Kidney (tissue), 14 donors: ENCODE measurements around the gene PDZRN4. TPM values are rescaled to one million over a fixed set of nuclear protein-coding genes. Genes with fewer than 3 reads are reported as not detected.
A peak's percentile ranks its signal among the peaks of the same experiment; 100 is the strongest.

ENCODE experiments used
- DNase-seq, 5 donors: peaks; one replicate each; pipeline ENCODE4 v3.0.0-alpha.2; 2013 to 2020
- FAIRE-seq: peaks from 2 replicates; lab custom pipeline; 2012; peaks lifted over from hg19 to GRCh38; lab: Jason Lieb, UNC
- H3K27ac ChIP-seq, 2 donors: one replicate each; pipeline ENCODE4 v1.7.0; 2013; ENCODE audit warnings: low read depth in 2 of 2, low read length in 2 of 2, inconsistent platforms in 1 of 2
- H3K27me3 ChIP-seq: one replicate; pipeline ENCODE4 v1.7.1; 2013; ENCODE audit warnings: low read length, inconsistent platforms; ENCODE audit not compliant: control insufficient read depth, insufficient read depth
- H3K36me3 ChIP-seq, 3 donors: one replicate each; pipeline versions ENCODE4 v1.7.0 to v1.7.1; 2013; ENCODE audit warnings: low read length in 3 of 3, control low read depth in 1 of 3, inconsistent platforms in 1 of 3; ENCODE audit not compliant: insufficient read depth in 3 of 3, control insufficient read depth in 2 of 3
- H3K4me1 ChIP-seq, 3 donors: one replicate each; pipeline versions ENCODE4 v1.7.0 to v1.7.1; 2013; ENCODE audit warnings: low read length in 3 of 3, inconsistent platforms in 1 of 3, low read depth in 1 of 3; ENCODE audit not compliant: control insufficient read depth in 2 of 3, insufficient read depth in 2 of 3
- H3K4me3 ChIP-seq, 3 donors: one replicate each; pipeline versions ENCODE4 v1.7.0 to v1.8.1; 2013; ENCODE audit warnings: low read length in 3 of 3, control low read depth in 1 of 3, inconsistent platforms in 1 of 3
- H3K9ac ChIP-seq, 3 donors: one replicate each; pipeline versions ENCODE4 v1.7.0 to v1.7.1; 2013; ENCODE audit warnings: low read length in 3 of 3, control low read depth in 1 of 3, inconsistent platforms in 1 of 3
- H3K9me3 ChIP-seq, 3 donors: one replicate each; pipeline versions ENCODE4 v1.7.0 to v1.7.1; 2013; ENCODE audit warnings: low read length in 3 of 3, control low read depth in 1 of 3, inconsistent platforms in 1 of 3; ENCODE audit not compliant: control insufficient read depth in 2 of 3, insufficient read depth in 1 of 3
- intact Hi-C: fragments of 100-400 bp; cut with DNase I; formaldehyde crosslinking; loops from one replicate; pipeline ENCODE4 v1.11.1; 2022
- polyA plus RNA-seq: library from polyadenylated mRNA; stranded (reverse); fragments of 350-450 nt; fragmentation: Illumina TruSeq; extraction: RNeasy Lipid Tissue Mini Kit (QIAGEN cat#74804); gene quantifications from one replicate; pipeline ENCODE4 v1.2.3, GENCODE V29; 2014; ENCODE audit warnings: low read depth, low replicate concordance; ENCODE audit not compliant: insufficient read depth
- total RNA-seq: library from RNA; stranded (reverse); fragmentation: NEBNext Ultra II Directional; extraction: Animal tissue kit (Norgen Biotek cat#: 25700); gene quantifications from one replicate; pipeline ENCODE4 v1.2.1, GENCODE V29; 2021
- TF ChIP-seq, protein P1 (sequence below): IDR thresholded peaks from 3 replicates; pipeline ENCODE4 v1.5.1; 2012; ENCODE audit warnings: mild to moderate bottlenecking, moderate library complexity, borderline replicate concordance; ENCODE audit not compliant: insufficient read depth; ENCODE audit errors: extremely low read depth
- donor health status: control.
- donor health status: control.
- donor health status: control.
- donor health status: control.
- donor health status: control.
- donor health status: DM: yes; HTN: yes; CAD: no.
- donor health status: Normal renal cell carcinoma (clear cell type).

Gene PDZRN4
- total and polyA plus RNA-seq, 2 donors from 2014 or later = 0.56 to 2.1 TPM

GRCh38 chr12:41436076-41436475 lies 248.0 kb downstream of the PDZRN4 start:
- intact Hi-C loops = no loop called here
- H3K4me1 ChIP-seq = peaks cover 0 to 3% (median 0%) of the 10 kb centered on the region in 3 donors
- H3K9me3 ChIP-seq = no peaks in the 10 kb centered on the region
- no peak for FAIRE-seq
- no peak for DNase-seq
- TF ChIP-seq, protein P1, sequence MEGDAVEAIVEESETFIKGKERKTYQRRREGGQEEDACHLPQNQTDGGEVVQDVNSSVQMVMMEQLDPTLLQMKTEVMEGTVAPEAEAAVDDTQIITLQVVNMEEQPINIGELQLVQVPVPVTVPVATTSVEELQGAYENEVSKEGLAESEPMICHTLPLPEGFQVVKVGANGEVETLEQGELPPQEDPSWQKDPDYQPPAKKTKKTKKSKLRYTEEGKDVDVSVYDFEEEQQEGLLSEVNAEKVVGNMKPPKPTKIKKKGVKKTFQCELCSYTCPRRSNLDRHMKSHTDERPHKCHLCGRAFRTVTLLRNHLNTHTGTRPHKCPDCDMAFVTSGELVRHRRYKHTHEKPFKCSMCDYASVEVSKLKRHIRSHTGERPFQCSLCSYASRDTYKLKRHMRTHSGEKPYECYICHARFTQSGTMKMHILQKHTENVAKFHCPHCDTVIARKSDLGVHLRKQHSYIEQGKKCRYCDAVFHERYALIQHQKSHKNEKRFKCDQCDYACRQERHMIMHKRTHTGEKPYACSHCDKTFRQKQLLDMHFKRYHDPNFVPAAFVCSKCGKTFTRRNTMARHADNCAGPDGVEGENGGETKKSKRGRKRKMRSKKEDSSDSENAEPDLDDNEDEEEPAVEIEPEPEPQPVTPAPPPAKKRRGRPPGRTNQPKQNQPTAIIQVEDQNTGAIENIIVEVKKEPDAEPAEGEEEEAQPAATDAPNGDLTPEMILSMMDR = no peak
- no peak overlapping the region for H3K27ac ChIP-seq
- no peaks in the 10 kb centered on the region for H3K27me3 ChIP-seq
- no peak overlapping the region for H3K4me3 ChIP-seq
- no peaks in the 10 kb centered on the region for H3K36me3 ChIP-seq
- H3K9ac ChIP-seq = no peak overlapping the region

DNA sequence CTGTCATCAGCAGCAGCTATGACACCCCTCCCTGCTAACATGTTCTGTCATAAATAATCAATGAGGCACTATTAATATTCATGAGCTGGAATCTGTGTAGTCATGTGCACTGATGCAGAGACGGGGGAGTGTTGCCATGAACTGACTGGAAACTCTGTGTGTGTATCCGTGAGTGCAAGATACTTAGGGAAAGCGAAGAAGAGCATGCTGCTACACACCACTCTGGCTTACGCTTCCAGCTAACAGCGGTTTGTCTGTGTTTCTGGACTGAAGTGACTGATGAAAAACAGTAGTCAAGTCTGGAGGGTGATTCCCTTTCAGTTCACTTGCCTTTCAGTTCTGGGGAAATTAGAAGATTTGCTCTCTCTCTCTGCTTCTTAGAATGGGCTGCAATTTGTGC lies 249.4 kb downstream of the PDZRN4 start:
- DNase-seq (peak in 4 of 5 donors; percentile 38 to 74 (median 59)), FAIRE-seq (no peak)
- Histone ChIP-seq H3K9me3 (no peaks in the 10 kb centered on the region), H3K36me3 (no peaks in the 10 kb centered on the region), H3K4me1 (peaks cover 0 to 3% (median 0%) of the 10 kb centered on the region in 3 donors), H3K9ac (no peak overlapping the region), H3K4me3 (peak overlapping the region; percentile 22 to 44 (median 32)), H3K27ac (no peak overlapping the region), H3K27me3 (no peaks in the 10 kb centered on the region)
- TF ChIP-seq, protein P1 = no peak
- intact Hi-C loops = no loop called here

GRCh38 chr12:41438854-41439541 lies 250.9 kb downstream of the PDZRN4 start:
- Histone ChIP-seq H3K27me3 (no peaks in the 10 kb centered on the region), H3K4me1 (peaks cover 0 to 3% (median 0%) of the 10 kb centered on the region in 3 donors), H3K4me3 (no peak overlapping the region), H3K36me3 (no peaks in the 10 kb centered on the region), H3K9me3 (no peaks in the 10 kb centered on the region), H3K9ac (no peak overlapping the region), H3K27ac (no peak overlapping the region)
- no peak for FAIRE-seq
- DNase-seq = peak in 1 of 5 donors; percentile 21
- intact Hi-C loops = no loop called here
- TF ChIP-seq, protein P1 = no peak
